Prostate gland (tissue), 2 donors: ENCODE measurements around the gene CNRIP1.

Experiments used
- CTCF ChIP-seq, 4 experiments: fragments of 200-600 bp in 2 of 4; fragments of 450-650 bp in 2 of 4; sonication (generic) in 2 of 4; IDR thresholded peaks; 1 replicate in 3 of 4; 2 replicates in 1 of 4; pipeline ENCODE4 v1.5.1; 2016 to 2019; ENCODE audit warnings: antibody characterized with exemption in 4 of 4, mild to moderate bottlenecking in 2 of 4, moderate library complexity in 2 of 4
- POLR2A ChIP-seq: fragments of 450-650 bp; IDR thresholded peaks from one replicate; pipeline ENCODE4 v1.6.1; 2016; ENCODE audit warnings: antibody characterized with exemption, mild to moderate bottlenecking
- POLR2AphosphoS5 ChIP-seq: sonication (generic); formaldehyde crosslinking; IDR thresholded peaks from one replicate; pipeline ENCODE4 v1.6.1; 2017; ENCODE audit warnings: antibody characterized with exemption

- TF ChIP-seq POLR2A: no peak
- no peak for TF ChIP-seq CTCF (IDR thresholded peaks at IDR 0.05)
- no peak for TF ChIP-seq POLR2AphosphoS5
Measured at GRCh38 chr2:68344031-68344430, 24.3 kb upstream of the CNRIP1 start.
